ENCODE results near the gene SRD5A1. TPM values are rescaled to one million over a fixed set of nuclear protein-coding genes. Genes with fewer than 3 reads are reported as not detected.

SRD5A1 gene
- total RNA-seq, 1 experiment from 2014 or later = 30.4 TPM

- Histone ChIP-seq H3K27me3 (ENCODE audit: control insufficient read depth, insufficient read depth, low read length) (no peaks in the 10 kb centered on the region), H3K27ac (ENCODE audit: low read length) (no peak overlapping the region), H3K4me3 (ENCODE audit: low read depth in 2 of 2, low read length in 2 of 2) (no peak overlapping the region), H3K4me1 (ENCODE audit: control insufficient read depth, insufficient read depth, low read length) (no peaks in the 10 kb centered on the region), H3K36me3 (ENCODE audit: control insufficient read depth, insufficient read depth, low read length) (peaks cover 27% of the 10 kb centered on the region), H3K9me3 (ENCODE audit: control insufficient read depth, insufficient read depth, low read depth, low read length) (no peaks in the 10 kb centered on the region)
- ATAC-seq (no peak), DNase-seq (ENCODE audit: low read depth, low spot score) (no peak)
- POLR2A ChIA-PET = no interaction called here
- intact Hi-C loops (cut with micrococcal nuclease; ENCODE audit: unreplicated experiment) (no loop called here), in situ Hi-C loops (cut with HindIII; ENCODE audit: low pct_unique_long_range_greater_than_20kb, low sequenced_read_pairs) (no loop called here)
- CTCF ChIA-PET = no interaction called here
- TF ChIP-seq REST (IDR thresholded peaks at IDR 0.05; ENCODE audit: insufficient read depth in 1 of 2, low read depth in 2 of 2, low read length in 1 of 2) (no peak), POLR2AphosphoS5 (IDR thresholded peaks at IDR 0.05; ENCODE audit: low read depth, low read length) (peak; percentile 16; the same call in 1 of the 2 replicates)
- BruUV-seq (replicated peaks) = no TSS peak
Measured at GRCh38 chr5:6598351-6598900, 34.8 kb upstream of the SRD5A1 start.

GRCh38 chr5:6599739-6600138 lies 33.5 kb upstream of the SRD5A1 start:
- ATAC-seq = no peak
- ChIA-PET POLR2A (no interaction called here), CTCF (no interaction called here)
- in situ Hi-C loops (cut with HindIII; ENCODE audit: low pct_unique_long_range_greater_than_20kb, low sequenced_read_pairs) = no loop called here
- no peaks in the 10 kb centered on the region for H3K9me3 ChIP-seq (ENCODE audit: control insufficient read depth, insufficient read depth, low read depth, low read length)
- DNase-seq (ENCODE audit: low read depth, low spot score) = no peak
- no peak overlapping the region for H3K27ac ChIP-seq (ENCODE audit: low read length)
- H3K4me3 ChIP-seq (ENCODE audit: low read depth in 2 of 2, low read length in 2 of 2) = no peak overlapping the region
- no peaks in the 10 kb centered on the region for H3K27me3 ChIP-seq (ENCODE audit: control insufficient read depth, insufficient read depth, low read length)
- no peaks in the 10 kb centered on the region for H3K4me1 ChIP-seq (ENCODE audit: control insufficient read depth, insufficient read depth, low read length)
- TF ChIP-seq CTCF (IDR thresholded peaks at IDR 0.05) = no peak
- no peak for TF ChIP-seq REST (IDR thresholded peaks at IDR 0.05; ENCODE audit: insufficient read depth in 1 of 2, low read depth in 2 of 2, low read length in 1 of 2)
- no peak for TF ChIP-seq POLR2AphosphoS5 (IDR thresholded peaks at IDR 0.05; ENCODE audit: low read depth, low read length)
- no peak for TF ChIP-seq SIN3A (IDR thresholded peaks at IDR 0.05; ENCODE audit: borderline replicate concordance, insufficient read depth, low read depth, low read length)
- TF ChIP-seq TCF7L2 (IDR thresholded peaks at IDR 0.05; ENCODE audit: low read depth, low read length) = no peak
- intact Hi-C loops (cut with micrococcal nuclease; ENCODE audit: unreplicated experiment) = no loop called here
- BruUV-seq (replicated peaks) = TSS peak; percentile 67
- H3K36me3 ChIP-seq (ENCODE audit: control insufficient read depth, insufficient read depth, low read length) = peaks cover 38% of the 10 kb centered on the region

Measured in Panc1 (cell line).